ENCODE results near the gene B3GAT2. TPM values are rescaled to one million over a fixed set of nuclear protein-coding genes. Genes with fewer than 3 reads are reported as not detected.

B3GAT2 gene
- total RNA-seq, 2 experiments from 2014 or later, result not detected

DNA sequence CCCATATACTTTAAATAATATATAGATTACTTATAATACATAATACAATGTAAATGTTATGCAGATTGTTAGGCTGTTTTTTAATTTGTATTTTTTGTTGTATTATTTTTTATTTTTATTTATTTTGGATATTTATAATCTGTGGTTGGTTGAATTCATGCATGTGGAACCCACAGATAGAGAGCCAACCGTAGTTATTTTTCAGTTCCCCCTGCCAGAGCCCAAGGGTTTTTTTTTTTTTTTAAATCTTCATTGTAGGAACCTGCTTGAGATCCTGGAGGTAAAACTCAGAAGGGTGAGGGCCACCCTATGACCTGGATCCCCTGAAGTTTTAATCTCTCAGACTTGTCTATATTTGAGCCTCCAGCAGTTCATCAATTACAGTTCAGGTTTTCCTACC lies 133.2 kb downstream of the B3GAT2 start:
- H3K4me1 ChIP-seq (ENCODE audit: insufficient read depth, low read length, poor library complexity, severe bottlenecking), result no peaks in the 10 kb centered on the region
- peaks cover 6% of the 10 kb centered on the region; the same call in 1 of the 2 replicates for H3K9me3 ChIP-seq (ENCODE audit: low read length)
- no peaks in the 10 kb centered on the region for H3K9me2 ChIP-seq (ENCODE audit: insufficient read depth, low read length)
- H3K36me3 ChIP-seq (ENCODE audit: insufficient read depth, low read length), result no peaks in the 10 kb centered on the region
- no peak for DNase-seq (ENCODE audit: low spot score)
- H3K27ac ChIP-seq (ENCODE audit: low read depth, low read length, poor library complexity, severe bottlenecking), result no peak overlapping the region
- ChIA-PET CTCF (ENCODE audit: unreplicated experiment) (no interaction called here), POLR2A (interaction anchor here (0.6 to 3.1 kb wide), 4 partner anchors 10 to 296 kb away, joined by 3 to 9 read pairs (median 4); no protein-coding TSS in a partner anchor)
- intact Hi-C loops (cut with micrococcal nuclease; ENCODE audit: unreplicated experiment), result no loop called here
- H4K20me1 ChIP-seq (ENCODE audit: insufficient read depth, low read length), result no peaks in the 10 kb centered on the region
- TF ChIP-seq, protein P1, sequence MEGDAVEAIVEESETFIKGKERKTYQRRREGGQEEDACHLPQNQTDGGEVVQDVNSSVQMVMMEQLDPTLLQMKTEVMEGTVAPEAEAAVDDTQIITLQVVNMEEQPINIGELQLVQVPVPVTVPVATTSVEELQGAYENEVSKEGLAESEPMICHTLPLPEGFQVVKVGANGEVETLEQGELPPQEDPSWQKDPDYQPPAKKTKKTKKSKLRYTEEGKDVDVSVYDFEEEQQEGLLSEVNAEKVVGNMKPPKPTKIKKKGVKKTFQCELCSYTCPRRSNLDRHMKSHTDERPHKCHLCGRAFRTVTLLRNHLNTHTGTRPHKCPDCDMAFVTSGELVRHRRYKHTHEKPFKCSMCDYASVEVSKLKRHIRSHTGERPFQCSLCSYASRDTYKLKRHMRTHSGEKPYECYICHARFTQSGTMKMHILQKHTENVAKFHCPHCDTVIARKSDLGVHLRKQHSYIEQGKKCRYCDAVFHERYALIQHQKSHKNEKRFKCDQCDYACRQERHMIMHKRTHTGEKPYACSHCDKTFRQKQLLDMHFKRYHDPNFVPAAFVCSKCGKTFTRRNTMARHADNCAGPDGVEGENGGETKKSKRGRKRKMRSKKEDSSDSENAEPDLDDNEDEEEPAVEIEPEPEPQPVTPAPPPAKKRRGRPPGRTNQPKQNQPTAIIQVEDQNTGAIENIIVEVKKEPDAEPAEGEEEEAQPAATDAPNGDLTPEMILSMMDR (conservative IDR thresholded peaks at IDR 0.05; ENCODE audit: low read length), result no peak
- no peak for TF ChIP-seq EZH2phosphoT487 (IDR thresholded peaks at IDR 0.05; ENCODE audit: borderline replicate concordance, low read depth, low read length)
- H3K79me2 ChIP-seq (ENCODE audit: insufficient read depth, low read depth, low read length), result no peaks in the 10 kb centered on the region
- H3K4me2 ChIP-seq (ENCODE audit: low read length), result no peak overlapping the region
- H2AFZ ChIP-seq (ENCODE audit: low read length), result no peak overlapping the region
- no TSS peak for BruUV-seq (replicated peaks)
- H3K4me3 ChIP-seq (ENCODE audit: low read depth, low read length, poor library complexity, severe bottlenecking), result no peak overlapping the region

DNA sequence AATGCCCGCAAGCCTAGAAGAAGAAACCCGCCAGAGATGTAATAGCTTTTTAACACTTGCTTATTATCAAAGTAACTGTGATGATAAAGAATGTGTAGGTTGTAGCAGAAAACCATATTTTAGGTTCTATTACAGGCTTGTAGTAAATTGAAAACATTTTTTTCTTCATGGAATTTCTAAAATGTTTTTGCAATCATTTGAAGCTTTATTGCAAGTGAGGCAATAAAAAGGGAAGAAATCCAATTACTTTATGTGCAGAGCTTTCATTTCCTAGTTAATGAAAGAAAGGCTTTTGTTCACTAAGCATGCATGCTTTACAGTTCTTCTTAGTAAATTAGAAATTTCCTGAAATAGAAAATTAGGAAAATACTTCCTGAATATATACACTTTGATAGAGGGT lies 135.1 kb downstream of the B3GAT2 start:
- H3K4me3 ChIP-seq (ENCODE audit: low read depth, low read length, poor library complexity, severe bottlenecking), result no peak overlapping the region
- TF ChIP-seq, protein P1 (conservative IDR thresholded peaks at IDR 0.05; ENCODE audit: low read length), result no peak
- TF ChIP-seq EZH2phosphoT487 (IDR thresholded peaks at IDR 0.05; ENCODE audit: borderline replicate concordance, low read depth, low read length), result no peak
- H3K9me2 ChIP-seq (ENCODE audit: insufficient read depth, low read length), result no peaks in the 10 kb centered on the region
- no peak for DNase-seq (ENCODE audit: low spot score)
- H3K27ac ChIP-seq (ENCODE audit: low read depth, low read length, poor library complexity, severe bottlenecking), result no peak overlapping the region
- intact Hi-C loops (cut with micrococcal nuclease; ENCODE audit: unreplicated experiment), result no loop called here
- BruUV-seq (replicated peaks), result no TSS peak
- H3K4me1 ChIP-seq (ENCODE audit: insufficient read depth, low read length, poor library complexity, severe bottlenecking), result no peaks in the 10 kb centered on the region
- H2AFZ ChIP-seq (ENCODE audit: low read length), result no peak overlapping the region
- H3K79me2 ChIP-seq (ENCODE audit: insufficient read depth, low read depth, low read length), result no peaks in the 10 kb centered on the region
- peaks cover 6% of the 10 kb centered on the region; the same call in 1 of the 2 replicates for H3K9me3 ChIP-seq (ENCODE audit: low read length)
- CTCF ChIA-PET (ENCODE audit: unreplicated experiment), result interaction anchor here (0.5 kb wide), 1 partner anchor 1096 kb away, joined by 3 read pairs; no protein-coding TSS in a partner anchor
- H3K4me2 ChIP-seq (ENCODE audit: low read length), result no peak overlapping the region
- POLR2A ChIA-PET, result interaction anchor here (0.6 to 1.1 kb wide), 4 partner anchors 14 to 426 kb away, joined by 3 read pairs; no protein-coding TSS in a partner anchor
- no peaks in the 10 kb centered on the region for H3K36me3 ChIP-seq (ENCODE audit: insufficient read depth, low read length)
- H4K20me1 ChIP-seq (ENCODE audit: insufficient read depth, low read length), result no peaks in the 10 kb centered on the region

DNA sequence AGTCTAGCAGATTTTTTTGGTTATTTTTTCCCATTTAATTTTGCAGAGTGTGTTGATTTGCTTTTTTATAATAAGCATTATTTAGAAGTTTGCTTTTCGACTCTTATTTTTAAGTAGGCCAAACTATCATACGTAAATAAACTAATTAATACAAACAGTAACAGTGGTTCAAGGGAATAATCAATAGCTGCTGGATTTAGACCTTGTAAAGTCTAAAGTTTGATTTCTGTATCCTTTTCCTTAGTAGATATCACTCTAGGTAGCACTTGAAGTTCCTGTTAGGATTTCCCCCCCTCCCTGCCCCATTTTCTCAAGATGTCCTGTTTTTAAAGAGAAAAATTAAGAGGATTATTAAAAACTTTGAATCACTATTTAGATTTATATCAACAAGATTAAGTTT lies 136.1 kb downstream of the B3GAT2 start:
- H3K4me3 ChIP-seq (ENCODE audit: low read depth, low read length, poor library complexity, severe bottlenecking), result no peak overlapping the region
- H2AFZ ChIP-seq (ENCODE audit: low read length), result no peak overlapping the region
- intact Hi-C loops (cut with micrococcal nuclease; ENCODE audit: unreplicated experiment), result no loop called here
- no peaks in the 10 kb centered on the region for H3K4me1 ChIP-seq (ENCODE audit: insufficient read depth, low read length, poor library complexity, severe bottlenecking)
- DNase-seq (ENCODE audit: low spot score), result no peak
- no peak overlapping the region for H3K27ac ChIP-seq (ENCODE audit: low read depth, low read length, poor library complexity, severe bottlenecking)
- CTCF ChIA-PET (ENCODE audit: unreplicated experiment), result no interaction called here
- H3K9me3 ChIP-seq (ENCODE audit: low read length), result peaks cover 6% of the 10 kb centered on the region; the same call in 1 of the 2 replicates
- POLR2A ChIA-PET, result interaction anchor here (0.7 to 1.2 kb wide), 2 partner anchors 36 to 396 kb away, joined by 3 read pairs; no protein-coding TSS in a partner anchor
- H4K20me1 ChIP-seq (ENCODE audit: insufficient read depth, low read length), result no peaks in the 10 kb centered on the region
- H3K9me2 ChIP-seq (ENCODE audit: insufficient read depth, low read length), result no peaks in the 10 kb centered on the region
- no peaks in the 10 kb centered on the region for H3K79me2 ChIP-seq (ENCODE audit: insufficient read depth, low read depth, low read length)
- TF ChIP-seq EZH2phosphoT487 (IDR thresholded peaks at IDR 0.05; ENCODE audit: borderline replicate concordance, low read depth, low read length), result no peak
- TF ChIP-seq, protein P1 (conservative IDR thresholded peaks at IDR 0.05; ENCODE audit: low read length), result no peak
- no peaks in the 10 kb centered on the region for H3K36me3 ChIP-seq (ENCODE audit: insufficient read depth, low read length)
- no TSS peak for BruUV-seq (replicated peaks)
- no peak overlapping the region for H3K4me2 ChIP-seq (ENCODE audit: low read length)
